DMS 273 treated with DMSO at 0.1 percent for 48 hours (cell line): ENCODE results near the gene SLC35E2B.

Experiments used
- DNase-seq: peaks from one replicate; lab custom pipeline; 2025; lab: John Stamatoyannopoulos, UW

SLC35E2B gene

DNA sequence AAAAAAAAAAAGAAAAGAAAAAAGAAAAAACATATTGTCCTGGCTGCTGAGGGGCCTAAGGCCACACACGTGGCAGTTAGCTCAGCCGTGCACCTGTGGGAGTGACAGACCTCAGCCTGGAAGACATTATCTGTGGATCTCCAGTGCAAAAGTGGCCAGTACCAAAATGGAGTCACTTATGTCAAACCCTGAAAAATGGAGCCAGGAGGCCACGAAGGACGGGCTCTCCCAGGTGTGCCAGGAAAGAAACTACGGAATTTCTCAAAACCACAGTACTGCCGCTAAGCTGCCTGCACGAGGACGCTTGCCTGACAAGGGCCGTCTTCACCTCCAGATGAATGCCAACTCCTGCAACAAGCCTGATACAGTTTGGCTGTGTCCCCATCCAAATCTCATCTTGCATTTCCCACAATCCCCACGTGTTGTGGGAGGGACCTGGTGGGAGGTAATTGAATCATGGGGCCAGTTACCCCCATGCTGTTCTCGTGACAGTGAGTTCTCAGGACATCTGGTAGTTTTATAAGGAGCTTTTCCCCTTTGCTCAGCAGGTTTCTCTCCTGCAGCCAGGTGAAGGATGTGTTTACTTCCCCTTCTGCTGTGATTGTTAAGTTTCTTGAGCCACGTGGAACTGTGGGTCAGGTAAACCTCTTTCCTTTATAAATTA, 82.6 kb downstream of the SLC35E2B start:
- no peak for DNase-seq
